Naive thymus-derived CD4-positive, alpha-beta T cell (primary cell): ENCODE measurements around the gene ATXN7L2. TPM values are rescaled to one million over a fixed set of nuclear protein-coding genes. Genes with fewer than 3 reads are reported as not detected.

ENCODE experiments used
- ATAC-seq: fragments of 150-1000 bp; cut with Tn5 transposase; 2 replicates; pipeline ENCODE4 v1.10.0; 2021; ENCODE audit warnings: mild to moderate bottlenecking, moderate library complexity
- CTCF ChIA-PET: fragments of 350-600 bp; sonication (Branson Sonifier 250); formaldehyde crosslinking; loops from one replicate; lab custom pipeline; 2021; ENCODE audit warnings: antibody characterized with exemption; lab: Charles Lee
- POLR2A ChIA-PET: fragments of 350-600 bp; sonication (Branson Sonifier 250); formaldehyde crosslinking; loops from one replicate; lab custom pipeline; 2021; ENCODE audit warnings: antibody characterized with exemption, inconsistent platforms; lab: Charles Lee
- DNase-seq, 9 donors: peaks; one replicate each; pipeline versions ENCODE4 v3.0.0 to v3.0.0-alpha.2; 2020 to 2022; ENCODE audit warnings: mixed read lengths in 1 of 9
- H3K27ac ChIP-seq: one replicate; pipeline ENCODE4 v1.7.0; 2013; ENCODE audit warnings: mild to moderate bottlenecking, low read depth, low read length, moderate library complexity
- H3K27me3 ChIP-seq, 2 donors: one replicate each; pipeline ENCODE4 v1.7.0; 2013; ENCODE audit warnings: low read length in 2 of 2, mild to moderate bottlenecking in 2 of 2, moderate library complexity in 2 of 2; ENCODE audit not compliant: control insufficient read depth in 2 of 2, insufficient read depth in 2 of 2
- H3K36me3 ChIP-seq, 3 experiments: 1 replicate in 2 of 3; 2 replicates in 1 of 3; pipeline ENCODE4 v1.7.0; 2013; ENCODE audit warnings: low read length in 3 of 3, mild to moderate bottlenecking in 3 of 3, moderate library complexity in 1 of 3; ENCODE audit not compliant: insufficient read depth in 3 of 3, control insufficient read depth in 2 of 3
- H3K4me1 ChIP-seq, 2 donors: one replicate each; pipeline ENCODE4 v1.7.0; 2013; ENCODE audit warnings: low read length in 2 of 2, mild to moderate bottlenecking in 2 of 2, moderate library complexity in 1 of 2; ENCODE audit not compliant: control insufficient read depth in 2 of 2, insufficient read depth in 2 of 2
- H3K4me3 ChIP-seq: 2 replicates; pipeline ENCODE4 v1.7.0; 2013; ENCODE audit warnings: mild to moderate bottlenecking, low read length
- H3K9me3 ChIP-seq, 3 experiments: 1 replicate in 2 of 3; 2 replicates in 1 of 3; pipeline ENCODE4 v1.7.0; 2013; ENCODE audit warnings: low read length in 3 of 3; ENCODE audit not compliant: control insufficient read depth in 2 of 3
- H3K27ac Mint-ChIP-seq, 9 donors: one replicate each; pipeline ENCODE4 v1.8.0; 2020 to 2022; ENCODE audit warnings: mixed read lengths in 9 of 9, mild to moderate bottlenecking in 8 of 9, moderate library complexity in 5 of 9, inconsistent platforms in 2 of 9
- H3K27me3 Mint-ChIP-seq, 5 donors: one replicate each; pipeline ENCODE4 v1.8.0; 2021 to 2022; ENCODE audit warnings: mixed read lengths in 5 of 5, mild to moderate bottlenecking in 1 of 5
- H3K36me3 Mint-ChIP-seq, 5 donors: one replicate each; pipeline ENCODE4 v1.8.0; 2020 to 2022; ENCODE audit warnings: mixed read lengths in 5 of 5, mild to moderate bottlenecking in 3 of 5, inconsistent platforms in 1 of 5
- H3K4me1 Mint-ChIP-seq, 7 donors: one replicate each; pipeline ENCODE4 v1.8.0; 2020 to 2022; ENCODE audit warnings: mixed read lengths in 7 of 7, mild to moderate bottlenecking in 3 of 7, inconsistent platforms in 1 of 7
- H3K4me3 Mint-ChIP-seq, 10 donors: one replicate each; pipeline ENCODE4 v1.8.0; 2020 to 2022; ENCODE audit warnings: mild to moderate bottlenecking in 10 of 10, mixed read lengths in 10 of 10, moderate library complexity in 6 of 10, inconsistent platforms in 2 of 10
- H3K9me3 Mint-ChIP-seq, 11 donors: one replicate each; pipeline ENCODE4 v1.8.0; 2020 to 2022; ENCODE audit warnings: mixed read lengths in 11 of 11, mild to moderate bottlenecking in 4 of 11, inconsistent platforms in 1 of 11, moderate library complexity in 1 of 11
- intact Hi-C, 2 donors: fragments of 100-400 bp; cut with micrococcal nuclease; formaldehyde crosslinking; loops; one replicate each; pipeline ENCODE4 v1.15.1; 2023
- polyA plus RNA-seq, 2 donors: library from polyadenylated mRNA; unstranded; fragments of 300-500 nt; fragmentation: Illumina TruSeq; gene quantifications; one replicate each; pipeline ENCODE4 v1.2.3, GENCODE V29; 2021
- total RNA-seq, 6 experiments: library from RNA in 5 of 6; stranded (reverse) in 5 of 6; gene quantifications; 1 replicate in 5 of 6; 2 replicates in 1 of 6; pipeline ENCODE4 v1.2.3 and lab custom pipeline; 2021 to 2026

ATXN7L2 gene
- total and polyA plus RNA-seq, 7 experiments from 2014 or later, result 4.9 to 15.2 (median 11.7) TPM

DNA sequence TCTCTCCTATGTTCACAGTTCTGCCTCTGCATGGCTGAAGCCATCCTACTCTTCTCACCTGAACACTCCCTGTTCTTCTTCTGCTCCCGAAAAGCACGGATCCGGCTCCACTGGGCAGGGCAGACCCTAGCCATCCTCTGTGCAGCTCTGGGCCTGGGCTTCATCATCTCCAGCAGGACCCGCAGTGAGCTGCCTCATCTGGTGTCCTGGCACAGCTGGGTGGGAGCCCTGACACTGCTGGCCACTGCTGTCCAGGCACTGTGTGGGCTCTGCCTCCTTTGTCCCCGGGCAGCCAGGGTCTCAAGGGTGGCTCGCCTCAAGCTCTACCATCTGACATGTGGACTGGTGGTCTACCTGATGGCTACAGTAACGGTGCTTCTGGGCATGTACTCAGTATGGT, 12.0 kb downstream of the ATXN7L2 start:
- H3K36me3 Mint-ChIP-seq, result peaks cover 9 to 26% (median 11%) of the 10 kb centered on the region in 5 donors
- peaks cover 0 to 29% (median 0%) of the 10 kb centered on the region in 3 experiments for H3K36me3 ChIP-seq
- POLR2A ChIA-PET, result interaction anchor here (0.7 to 29.8 kb wide), 4 partner anchors 1 to 96 kb away, joined by 3 to 520 read pairs (median 478); partner anchors contain the start of genes AMIGO1, ATXN7L2 and CYB561D1
- peaks cover 48 to 72% of the 10 kb centered on the region in 2 donors for H3K4me1 ChIP-seq
- H3K9me3 ChIP-seq, result no peaks in the 10 kb centered on the region
- no peaks in the 10 kb centered on the region for H3K9me3 Mint-ChIP-seq
- H3K4me3 Mint-ChIP-seq, result peak overlapping the region; percentile 90 to 98 (median 94)
- DNase-seq (no peak), ATAC-seq (no peak)
- H3K27me3 ChIP-seq, result no peaks in the 10 kb centered on the region
- no peaks in the 10 kb centered on the region for H3K27me3 Mint-ChIP-seq
- H3K27ac Mint-ChIP-seq, result peak overlapping the region in 7 of 9 donors; percentile 28 to 98 (median 92)
- H3K4me3 ChIP-seq, result no peak overlapping the region
- H3K4me1 Mint-ChIP-seq, result peaks cover 52 to 72% (median 66%) of the 10 kb centered on the region in 7 donors
- H3K27ac ChIP-seq, result peak overlapping the region; percentile 30
- CTCF ChIA-PET, result interaction anchor here (21.7 to 32.6 kb wide), 3 partner anchors 3 to 41 kb away, joined by 417 to 1240 read pairs (median 417); partner anchors contain the start of genes AMIGO1, ATXN7L2, CYB561D1 and GPR61
- intact Hi-C loops, result loop anchor here in 1 of 2 donors (2.0 kb wide), 2 partner anchors 125 to 539 kb away; partner anchors contain the start of gene STRIP1

DNA sequence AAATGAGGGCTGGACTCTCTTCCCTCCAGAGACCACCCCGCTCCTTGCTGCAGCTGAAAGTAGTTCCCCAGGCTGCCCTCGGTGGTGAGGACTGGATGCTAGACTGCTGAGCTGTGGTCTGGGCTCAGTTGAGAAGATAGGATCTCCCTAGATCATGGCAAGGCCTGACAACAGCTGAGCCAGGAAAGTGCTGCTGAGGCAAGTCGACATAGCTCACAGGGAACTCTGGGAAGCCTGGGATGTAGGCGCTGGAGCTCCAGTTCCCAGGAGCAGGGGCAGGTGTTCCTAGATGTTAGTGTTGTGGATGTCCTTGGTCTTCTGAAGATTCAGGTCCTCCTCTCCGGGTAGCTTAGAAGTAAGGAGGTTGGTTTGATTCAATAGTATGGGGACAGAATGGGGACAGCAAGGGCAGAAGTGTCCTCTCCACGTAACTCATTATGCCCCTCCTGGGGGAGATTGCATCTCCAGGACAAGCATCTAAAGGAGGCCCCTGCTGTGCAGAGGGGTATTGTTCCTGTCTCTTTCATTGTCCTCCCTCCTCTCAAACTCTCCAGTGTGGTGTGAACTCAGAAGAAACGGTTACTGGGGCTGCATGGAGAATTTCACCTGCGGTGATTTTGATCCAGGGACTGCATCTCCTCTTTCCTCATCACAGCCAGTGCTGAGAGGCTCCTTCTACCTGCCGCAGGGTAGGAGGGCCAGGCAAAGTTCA, 13.9 kb downstream of the ATXN7L2 start:
- POLR2A ChIA-PET, result interaction anchor here (0.9 to 29.8 kb wide), 5 partner anchors 3 to 241 kb away, joined by 3 to 520 read pairs (median 478); partner anchors contain the start of genes AMIGO1, ATXN7L2, CYB561D1 and GNAI3
- H3K4me1 Mint-ChIP-seq, result peaks cover 63 to 90% (median 84%) of the 10 kb centered on the region in 7 donors
- Histone ChIP-seq H3K9me3 (no peaks in the 10 kb centered on the region), H3K4me1 (peaks cover 66 to 84% of the 10 kb centered on the region in 2 donors), H3K4me3 (no peak overlapping the region), H3K27ac (peak overlapping the region; percentile 95), H3K36me3 (peaks cover 0 to 29% (median 0%) of the 10 kb centered on the region in 3 experiments), H3K27me3 (no peaks in the 10 kb centered on the region)
- DNase-seq (no peak), ATAC-seq (no peak)
- H3K36me3 Mint-ChIP-seq, result peaks cover 9 to 29% (median 15%) of the 10 kb centered on the region in 5 donors
- CTCF ChIA-PET, result interaction anchor here (0.6 to 32.6 kb wide), 7 partner anchors 5 to 148 kb away, joined by 3 to 1240 read pairs (median 5); partner anchors contain the start of genes AMIGO1, ATXN7L2, CYB561D1 and GPR61
- H3K27me3 Mint-ChIP-seq, result no peaks in the 10 kb centered on the region
- intact Hi-C loops, result no loop called here
- no peaks in the 10 kb centered on the region for H3K9me3 Mint-ChIP-seq
- H3K27ac Mint-ChIP-seq, result peak overlapping the region in 8 of 9 donors; percentile 30 to 99 (median 98)
- H3K4me3 Mint-ChIP-seq, result peak overlapping the region; percentile 9 to 98 (median 62)

DNA sequence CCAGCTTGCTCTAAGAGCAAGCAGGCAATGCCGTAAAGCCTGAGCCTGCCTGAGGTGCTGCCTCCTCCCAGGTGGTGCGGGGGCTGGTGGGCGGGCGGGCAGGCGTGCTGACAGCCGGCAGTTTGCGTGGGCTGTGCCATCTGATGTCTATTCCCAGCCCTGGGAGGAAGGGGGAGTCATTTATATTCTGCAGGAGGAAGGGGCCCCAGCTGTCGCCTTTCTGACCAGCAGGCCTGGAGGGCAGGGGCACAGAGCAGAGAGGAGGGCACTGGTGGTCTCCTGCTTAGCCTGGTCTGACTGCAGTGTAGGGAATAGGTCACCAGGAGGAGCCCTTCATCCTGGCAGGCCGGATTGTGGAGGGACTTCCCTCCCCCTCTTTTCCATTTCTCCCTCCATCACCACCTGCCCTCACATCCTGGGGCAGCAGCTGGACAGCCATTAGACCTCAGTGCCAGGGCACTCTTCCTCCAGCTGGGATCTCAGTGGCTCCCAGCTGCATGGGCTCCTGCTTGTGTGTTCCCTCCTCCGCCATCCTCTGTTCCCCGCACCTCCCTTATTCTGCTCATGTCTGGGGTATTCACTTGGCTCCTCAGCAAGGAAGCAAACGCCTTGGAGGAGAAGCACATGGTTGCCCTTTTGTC, 14.6 kb downstream of the ATXN7L2 start:
- no peaks in the 10 kb centered on the region for H3K27me3 Mint-ChIP-seq
- intact Hi-C loops, result no loop called here
- no peaks in the 10 kb centered on the region for H3K9me3 ChIP-seq
- H3K27me3 ChIP-seq, result no peaks in the 10 kb centered on the region
- peaks cover 0 to 29% (median 0%) of the 10 kb centered on the region in 3 experiments for H3K36me3 ChIP-seq
- H3K27ac ChIP-seq, result peak overlapping the region; percentile 95
- H3K36me3 Mint-ChIP-seq, result peaks cover 9 to 32% (median 18%) of the 10 kb centered on the region in 5 donors
- peak overlapping the region in 8 of 9 donors; percentile 51 to 99 (median 98) for H3K27ac Mint-ChIP-seq
- no peaks in the 10 kb centered on the region for H3K9me3 Mint-ChIP-seq
- DNase-seq (peak in 1 of 9 donors; percentile 36), ATAC-seq (no peak)
- POLR2A ChIA-PET, result interaction anchor here (0.6 to 29.8 kb wide), 6 partner anchors 4 to 299 kb away, joined by 3 to 520 read pairs (median 244); partner anchors contain the start of genes AMIGO1, ATXN7L2, CYB561D1 and GNAI3
- H3K4me3 ChIP-seq, result no peak overlapping the region
- peaks cover 71 to 88% of the 10 kb centered on the region in 2 donors for H3K4me1 ChIP-seq
- CTCF ChIA-PET, result interaction anchor here (0.6 to 32.6 kb wide), 9 partner anchors 5 to 303 kb away, joined by 3 to 1240 read pairs (median 5); partner anchors contain the start of genes AMIGO1, ATXN7L2, CYB561D1 and GPR61
- peaks cover 68 to 96% (median 84%) of the 10 kb centered on the region in 7 donors for H3K4me1 Mint-ChIP-seq
- peak overlapping the region in 9 of 10 donors; percentile 49 to 98 (median 63) for H3K4me3 Mint-ChIP-seq

DNA sequence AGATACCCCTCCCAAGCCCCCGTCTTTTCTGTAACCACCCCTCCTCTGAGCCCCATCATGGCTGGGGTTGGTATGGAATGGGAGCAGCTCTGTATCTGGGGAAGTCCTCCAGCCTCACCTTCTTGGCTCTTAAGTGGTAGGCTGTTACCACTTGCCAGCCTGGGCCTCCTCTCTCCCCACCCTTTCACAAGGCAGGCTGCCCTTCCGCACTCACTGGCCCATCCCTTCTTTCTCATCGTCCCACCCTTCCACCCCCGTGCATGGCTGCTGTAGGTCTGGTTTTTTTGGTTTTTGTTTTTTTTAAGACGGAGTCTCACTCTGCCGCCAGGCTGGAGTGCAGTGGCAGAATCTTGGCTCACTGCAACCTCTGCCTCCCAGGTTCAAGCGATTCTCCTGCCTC, 15.4 kb downstream of the ATXN7L2 start:
- H3K4me3 Mint-ChIP-seq, result peak overlapping the region in 9 of 10 donors; percentile 51 to 98 (median 86)
- peaks cover 69 to 99% (median 88%) of the 10 kb centered on the region in 7 donors for H3K4me1 Mint-ChIP-seq
- H3K36me3 Mint-ChIP-seq, result peaks cover 9 to 34% (median 20%) of the 10 kb centered on the region in 5 donors
- H3K27ac ChIP-seq, result peak overlapping the region; percentile 95
- no peaks in the 10 kb centered on the region for H3K9me3 ChIP-seq
- H3K9me3 Mint-ChIP-seq, result no peaks in the 10 kb centered on the region
- H3K27me3 Mint-ChIP-seq, result no peaks in the 10 kb centered on the region
- POLR2A ChIA-PET, result interaction anchor here (0.6 to 29.8 kb wide), 4 partner anchors 5 to 300 kb away, joined by 3 to 520 read pairs (median 478); partner anchors contain the start of genes AMIGO1, ATXN7L2 and CYB561D1
- peaks cover 71 to 83% of the 10 kb centered on the region in 2 donors for H3K4me1 ChIP-seq
- peak overlapping the region in 8 of 9 donors; percentile 87 to 99 (median 98) for H3K27ac Mint-ChIP-seq
- H3K4me3 ChIP-seq, result no peak overlapping the region
- CTCF ChIA-PET, result interaction anchor here (0.6 to 32.6 kb wide), 6 partner anchors 6 to 302 kb away, joined by 3 to 1240 read pairs (median 212); partner anchors contain the start of genes AMIGO1, ATXN7L2, CYB561D1 and GPR61
- H3K36me3 ChIP-seq, result peaks cover 0 to 27% (median 0%) of the 10 kb centered on the region in 3 experiments
- no peak for DNase-seq
- no peak for ATAC-seq
- intact Hi-C loops, result no loop called here
- H3K27me3 ChIP-seq, result no peaks in the 10 kb centered on the region

DNA sequence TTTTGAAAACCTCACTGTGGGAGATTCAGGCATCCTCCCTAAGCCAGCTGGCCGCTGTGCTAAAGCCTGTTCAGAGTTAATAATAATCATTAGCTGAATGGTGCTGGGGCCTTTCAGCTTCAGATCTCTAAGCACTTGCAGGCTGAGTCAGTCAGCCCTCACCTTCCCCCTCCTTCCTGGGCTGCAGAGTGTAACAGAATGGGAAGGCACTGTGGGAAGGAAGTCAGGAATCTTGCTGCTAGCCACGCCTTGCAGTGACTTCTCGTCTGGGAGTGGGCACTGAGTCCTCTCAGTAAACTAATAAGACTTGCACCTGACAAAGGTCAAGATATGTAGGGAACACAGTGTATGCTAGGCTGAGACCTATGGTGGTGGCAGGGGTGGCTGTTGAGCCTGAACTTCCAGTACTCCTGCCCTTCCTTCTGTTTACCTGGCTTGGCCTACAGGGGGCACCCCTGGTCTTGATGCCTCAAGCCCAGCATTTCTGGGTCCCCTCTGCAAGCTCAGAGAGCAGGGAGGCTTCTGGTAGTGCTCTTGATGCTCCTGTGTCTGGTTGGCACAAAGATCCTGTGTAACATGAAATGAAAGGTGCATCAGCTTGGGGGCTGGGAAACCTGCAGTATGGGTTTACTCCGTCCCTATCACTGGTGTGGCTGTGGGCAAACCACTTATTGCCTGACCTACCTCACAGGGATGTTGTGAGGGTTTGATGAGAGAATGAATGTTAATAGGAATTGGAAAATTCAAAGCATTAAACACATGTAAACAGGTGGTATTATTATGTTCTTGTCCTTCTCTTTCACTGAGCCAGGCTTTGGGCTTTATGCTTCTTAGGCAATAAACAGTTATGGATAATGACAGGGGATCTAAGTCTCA, 16.2 kb downstream of the ATXN7L2 start:
- peaks cover 9 to 35% (median 20%) of the 10 kb centered on the region in 5 donors for H3K36me3 Mint-ChIP-seq

More for the DNA sequence above, 16.2 kb downstream of the ATXN7L2 start:
- DNase-seq, result peak in 8 of 9 donors; percentile 50 to 69 (median 62)
- ATAC-seq, result peak; percentile 28
- Histone ChIP-seq H3K27me3 (no peaks in the 10 kb centered on the region), H3K4me1 (peaks cover 72 to 84% of the 10 kb centered on the region in 2 donors), H3K9me3 (no peaks in the 10 kb centered on the region), H3K27ac (peak overlapping the region; percentile 95), H3K36me3 (peaks cover 0 to 25% (median 0%) of the 10 kb centered on the region in 3 experiments), H3K4me3 (peak overlapping the region; percentile 9)
- intact Hi-C loops, result loop anchor here (1.0 to 10.0 kb wide), 3 partner anchors 32 to 837 kb away; partner anchors contain the start of genes CLCC1 (in 1 of the 2) and RBM15 (in 1 of the 2)
- Mint-ChIP-seq H3K27me3 (no peaks in the 10 kb centered on the region), H3K4me1 (peaks cover 68 to 99% (median 93%) of the 10 kb centered on the region in 7 donors), H3K9me3 (no peaks in the 10 kb centered on the region), H3K4me3 (peak overlapping the region; percentile 28 to 98 (median 89)), H3K27ac (peak overlapping the region; percentile 87 to 99 (median 98))
- CTCF ChIA-PET, result interaction anchor here (1.0 to 32.6 kb wide), 4 partner anchors 7 to 37 kb away, joined by 6 to 1240 read pairs (median 417); partner anchors contain the start of genes AMIGO1, ATXN7L2, CYB561D1 and GPR61
- POLR2A ChIA-PET, result interaction anchor here (22.7 to 29.8 kb wide), 3 partner anchors 6 to 29 kb away, joined by 478 to 520 read pairs (median 478); partner anchors contain the start of genes AMIGO1, ATXN7L2 and CYB561D1
